Measurements from ENCODE around the gene TNRC6B. TPM values are rescaled to one million over a fixed set of nuclear protein-coding genes. Genes with fewer than 3 reads are reported as not detected.
"Not testable (repeated sequence)": the region's sequence is repeated elsewhere in the genome, so short reads cannot be mapped to it uniquely, and the experiment has no call there.

Gene TNRC6B
- total RNA-seq, 2 experiments from 2014 or later: 37.0 to 63.7 TPM

DNA sequence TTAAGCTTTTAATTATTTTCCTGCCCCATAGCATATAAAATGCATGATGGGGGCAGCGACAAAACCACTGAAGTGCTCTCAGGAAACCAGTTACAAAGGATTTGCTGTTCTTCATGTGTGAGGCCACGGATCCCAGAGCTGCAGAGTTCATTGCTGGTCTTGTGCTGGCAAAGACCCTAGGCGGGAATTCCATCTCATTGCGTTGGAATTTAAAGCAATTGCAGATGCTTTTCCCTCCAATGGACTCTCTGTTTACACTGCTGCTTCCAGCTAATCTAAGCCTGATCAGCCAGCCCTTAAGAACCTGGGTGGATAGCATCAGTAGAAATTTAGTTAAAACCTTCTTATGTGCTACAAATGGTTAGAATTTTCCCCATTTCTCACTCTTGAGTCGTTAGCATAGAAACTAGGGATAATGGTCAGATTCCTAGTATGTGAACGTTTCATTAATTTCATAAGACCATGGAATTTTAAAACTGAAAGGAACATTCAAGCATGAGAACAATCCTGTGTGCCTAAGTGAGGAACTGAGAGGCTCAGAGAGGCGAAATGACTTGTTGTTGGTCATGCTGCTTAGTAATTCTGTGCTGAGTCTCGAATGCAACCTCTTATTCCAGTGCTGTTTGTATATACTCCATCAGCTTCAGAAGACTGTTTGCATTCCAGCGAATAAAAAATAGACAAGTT lies 132.5 kb downstream of the TNRC6B start:
- Histone ChIP-seq H4K20me1 (ENCODE audit: insufficient read depth, low read length) (no peaks in the 10 kb centered on the region), H2AFZ (ENCODE audit: low read length) (no peak overlapping the region), H3K4me3 (ENCODE audit: low read depth, low read length, poor library complexity, severe bottlenecking) (no peak overlapping the region), H3K4me2 (ENCODE audit: low read length) (no peak overlapping the region), H3K79me2 (ENCODE audit: insufficient read depth, low read depth, low read length) (no peaks in the 10 kb centered on the region), H3K4me1 (ENCODE audit: insufficient read depth, low read length, poor library complexity, severe bottlenecking) (no peaks in the 10 kb centered on the region), H3K27ac (ENCODE audit: low read depth, low read length, poor library complexity, severe bottlenecking) (no peak overlapping the region), H3K9me3 (ENCODE audit: low read length) (no peaks in the 10 kb centered on the region), H3K36me3 (ENCODE audit: insufficient read depth, low read length) (peaks cover 86% of the 10 kb centered on the region), H3K9me2 (ENCODE audit: insufficient read depth, low read length) (no peaks in the 10 kb centered on the region)
- BruUV-seq (replicated peaks): no TSS peak
- DNase-seq (ENCODE audit: low spot score): no peak
- ChIA-PET POLR2A (interaction anchor here (0.5 kb wide), 1 partner anchor 279 kb away, joined by 6 read pairs; no protein-coding TSS in a partner anchor), CTCF (ENCODE audit: unreplicated experiment) (no interaction called here)
- intact Hi-C loops (cut with micrococcal nuclease; ENCODE audit: unreplicated experiment): no loop called here
- TF ChIP-seq, protein P1, sequence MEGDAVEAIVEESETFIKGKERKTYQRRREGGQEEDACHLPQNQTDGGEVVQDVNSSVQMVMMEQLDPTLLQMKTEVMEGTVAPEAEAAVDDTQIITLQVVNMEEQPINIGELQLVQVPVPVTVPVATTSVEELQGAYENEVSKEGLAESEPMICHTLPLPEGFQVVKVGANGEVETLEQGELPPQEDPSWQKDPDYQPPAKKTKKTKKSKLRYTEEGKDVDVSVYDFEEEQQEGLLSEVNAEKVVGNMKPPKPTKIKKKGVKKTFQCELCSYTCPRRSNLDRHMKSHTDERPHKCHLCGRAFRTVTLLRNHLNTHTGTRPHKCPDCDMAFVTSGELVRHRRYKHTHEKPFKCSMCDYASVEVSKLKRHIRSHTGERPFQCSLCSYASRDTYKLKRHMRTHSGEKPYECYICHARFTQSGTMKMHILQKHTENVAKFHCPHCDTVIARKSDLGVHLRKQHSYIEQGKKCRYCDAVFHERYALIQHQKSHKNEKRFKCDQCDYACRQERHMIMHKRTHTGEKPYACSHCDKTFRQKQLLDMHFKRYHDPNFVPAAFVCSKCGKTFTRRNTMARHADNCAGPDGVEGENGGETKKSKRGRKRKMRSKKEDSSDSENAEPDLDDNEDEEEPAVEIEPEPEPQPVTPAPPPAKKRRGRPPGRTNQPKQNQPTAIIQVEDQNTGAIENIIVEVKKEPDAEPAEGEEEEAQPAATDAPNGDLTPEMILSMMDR (conservative IDR thresholded peaks at IDR 0.05; ENCODE audit: low read length): no peak
- TF ChIP-seq EZH2phosphoT487 (IDR thresholded peaks at IDR 0.05; ENCODE audit: borderline replicate concordance, low read depth, low read length): no peak

DNA sequence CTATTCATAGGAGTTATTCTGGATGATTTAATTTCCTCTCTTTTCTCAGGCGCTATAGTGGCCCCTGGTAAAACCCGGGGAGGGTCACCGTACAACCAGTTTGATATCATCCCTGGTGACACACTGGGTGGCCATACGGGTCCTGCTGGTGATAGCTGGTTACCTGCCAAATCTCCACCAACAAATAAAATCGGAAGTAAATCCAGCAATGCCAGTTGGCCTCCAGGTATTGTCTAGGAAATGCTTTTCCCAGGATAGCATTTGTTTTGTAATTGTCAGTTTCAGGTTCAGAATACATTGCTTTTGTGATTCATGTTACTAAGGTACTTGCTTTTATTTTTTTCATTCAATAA lies 133.0 kb downstream of the TNRC6B start:
- H3K79me2 ChIP-seq (ENCODE audit: insufficient read depth, low read depth, low read length): no peaks in the 10 kb centered on the region
- H3K4me3 ChIP-seq (ENCODE audit: low read depth, low read length, poor library complexity, severe bottlenecking): no peak overlapping the region
- no peaks in the 10 kb centered on the region for H3K9me2 ChIP-seq (ENCODE audit: insufficient read depth, low read length)
- H3K4me2 ChIP-seq (ENCODE audit: low read length): no peak overlapping the region
- TF ChIP-seq EZH2phosphoT487 (IDR thresholded peaks at IDR 0.05; ENCODE audit: borderline replicate concordance, low read depth, low read length): no peak
- TF ChIP-seq, protein P1 (conservative IDR thresholded peaks at IDR 0.05; ENCODE audit: low read length): no peak
- H2AFZ ChIP-seq (ENCODE audit: low read length): no peak overlapping the region
- no peak for DNase-seq (ENCODE audit: low spot score)
- CTCF ChIA-PET (ENCODE audit: unreplicated experiment): no interaction called here
- intact Hi-C loops (cut with micrococcal nuclease; ENCODE audit: unreplicated experiment): no loop called here
- POLR2A ChIA-PET: interaction anchor here (0.5 kb wide), 1 partner anchor 279 kb away, joined by 6 read pairs; no protein-coding TSS in a partner anchor
- no TSS peak for BruUV-seq (replicated peaks)
- H3K36me3 ChIP-seq (ENCODE audit: insufficient read depth, low read length): peaks cover 86% of the 10 kb centered on the region
- H3K27ac ChIP-seq (ENCODE audit: low read depth, low read length, poor library complexity, severe bottlenecking): no peak overlapping the region
- no peaks in the 10 kb centered on the region for H4K20me1 ChIP-seq (ENCODE audit: insufficient read depth, low read length)
- no peaks in the 10 kb centered on the region for H3K9me3 ChIP-seq (ENCODE audit: low read length)
- no peaks in the 10 kb centered on the region for H3K4me1 ChIP-seq (ENCODE audit: insufficient read depth, low read length, poor library complexity, severe bottlenecking)

DNA sequence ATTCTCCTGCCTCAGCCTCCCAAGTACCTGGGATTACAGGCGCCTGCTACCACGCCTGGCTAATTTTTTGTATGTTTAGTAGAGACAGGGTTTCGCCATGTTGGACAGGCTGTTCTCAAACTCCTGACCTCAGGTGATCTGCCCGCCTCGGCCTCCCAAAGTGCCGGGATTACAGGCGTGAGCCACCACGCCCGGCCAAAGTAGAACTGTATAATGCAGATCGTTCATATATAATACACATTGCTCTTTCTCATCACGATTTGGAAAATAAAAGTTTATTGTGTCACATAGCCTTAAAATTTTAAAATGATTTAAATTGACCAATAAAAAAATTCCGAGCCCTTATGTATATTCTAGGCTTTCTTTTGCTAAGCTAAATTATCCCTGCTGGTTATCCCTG lies 133.9 kb downstream of the TNRC6B start:
- H3K27ac ChIP-seq (ENCODE audit: low read depth, low read length, poor library complexity, severe bottlenecking); H3K4me2 ChIP-seq (ENCODE audit: low read length); DNase-seq (ENCODE audit: low spot score); BruUV-seq (replicated peaks); H3K4me3 ChIP-seq (ENCODE audit: low read depth, low read length, poor library complexity, severe bottlenecking); H3K4me1 ChIP-seq (ENCODE audit: insufficient read depth, low read length, poor library complexity, severe bottlenecking); CTCF ChIA-PET (ENCODE audit: unreplicated experiment); H3K9me3 ChIP-seq (ENCODE audit: low read length); H3K9me2 ChIP-seq (ENCODE audit: insufficient read depth, low read length); intact Hi-C loops (cut with micrococcal nuclease; ENCODE audit: unreplicated experiment); H2AFZ ChIP-seq (ENCODE audit: low read length); H4K20me1 ChIP-seq (ENCODE audit: insufficient read depth, low read length); H3K79me2 ChIP-seq (ENCODE audit: insufficient read depth, low read depth, low read length): not testable (repeated sequence)
- H3K36me3 ChIP-seq (ENCODE audit: insufficient read depth, low read length): peaks cover 92% of the 10 kb centered on the region
- POLR2A ChIA-PET: interaction anchor here (0.6 to 0.7 kb wide), 2 partner anchors 25 to 35 kb away, joined by 3 read pairs; no protein-coding TSS in a partner anchor

All from OCI-LY7 (cell line).